Suppressor macrophage treated with lipopolysaccharide for 4 hours (primary cell): Measurements from ENCODE around the gene NAV2.

Source experiments
- DNase-seq: peaks from one replicate; pipeline ENCODE4 v3.0.0-alpha.2; 2020

Gene NAV2

GRCh38 chr11:20030472-20030871 is 317.8 kb downstream of the NAV2 start:
- no peak for DNase-seq

- no peak for DNase-seq
These were observed 318.7 kb downstream of the NAV2 start for GRCh38 chr11:20031155-20032001.

GRCh38 chr11:20032127-20032526 is 319.5 kb downstream of the NAV2 start:
- DNase-seq, result no peak

- DNase-seq, result no peak
These were observed 320.1 kb downstream of the NAV2 start for GRCh38 chr11:20032577-20033260.

- no peak for DNase-seq
These were observed 321.2 kb downstream of the NAV2 start for GRCh38 chr11:20033806-20034205.

- DNase-seq, result no peak
These were observed 322.3 kb downstream of the NAV2 start for GRCh38 chr11:20034941-20035340.

GRCh38 chr11:20035375-20035700 is 322.7 kb downstream of the NAV2 start:
- DNase-seq, result no peak

- no peak for DNase-seq
These were observed 323.3 kb downstream of the NAV2 start for GRCh38 chr11:20035701-20036601.

GRCh38 chr11:20036626-20037335 is 324.1 kb downstream of the NAV2 start:
- no peak for DNase-seq

GRCh38 chr11:20037396-20038153 is 324.9 kb downstream of the NAV2 start:
- DNase-seq, result no peak

GRCh38 chr11:20038412-20038811 is 325.8 kb downstream of the NAV2 start:
- no peak for DNase-seq

- no peak for DNase-seq
These were observed 326.3 kb downstream of the NAV2 start for GRCh38 chr11:20038972-20039371.

- DNase-seq, result no peak
These were observed 328.9 kb downstream of the NAV2 start for GRCh38 chr11:20041499-20041898.

- DNase-seq, result no peak
These were observed 329.5 kb downstream of the NAV2 start for GRCh38 chr11:20042045-20042639.

GRCh38 chr11:20042811-20043341 is 330.2 kb downstream of the NAV2 start:
- no peak for DNase-seq

- DNase-seq, result no peak
These were observed 331.4 kb downstream of the NAV2 start for GRCh38 chr11:20043992-20044391.

- DNase-seq, result no peak
These were observed 332.6 kb downstream of the NAV2 start for GRCh38 chr11:20045098-20045688.

GRCh38 chr11:20046416-20046815 is 333.8 kb downstream of the NAV2 start:
- DNase-seq, result peak; percentile 19

- no peak for DNase-seq
These were observed 334.6 kb downstream of the NAV2 start for GRCh38 chr11:20047006-20047768.

- DNase-seq, result no peak
These were observed 335.1 kb downstream of the NAV2 start for GRCh38 chr11:20047769-20048154.
